Common myeloid progenitor, CD34-positive (primary cell): Measurements from ENCODE around the gene SMAD6.

Source experiments
- CTCF ChIA-PET: fragments of 350-600 bp; sonication (Branson Sonifier 250); formaldehyde crosslinking; loops from one replicate; lab custom pipeline; 2021; ENCODE audit warnings: antibody characterized with exemption; lab: Charles Lee
- POLR2A ChIA-PET: fragments of 350-600 bp; sonication (Branson Sonifier 250); formaldehyde crosslinking; loops from one replicate; lab custom pipeline; 2021; ENCODE audit warnings: antibody characterized with exemption; lab: Charles Lee
- DNase-seq, 3 donors: peaks; one replicate each; pipeline versions ENCODE4 v3.0.0 to v3.0.0-alpha.2; 2013
- H3K27ac ChIP-seq, 2 experiments: 1 replicate in 1 of 2; 2 replicates in 1 of 2; pipeline ENCODE4 v1.7.0; 2013; ENCODE audit warnings: inconsistent platforms in 2 of 2, low read length in 2 of 2, mild to moderate bottlenecking in 2 of 2, low read depth in 1 of 2, moderate library complexity in 1 of 2; ENCODE audit not compliant: severe bottlenecking in 2 of 2, insufficient read depth in 1 of 2, poor library complexity in 1 of 2
- H3K27me3 ChIP-seq, 5 experiments: replicated peaks in 2 of 5; 1 replicate in 3 of 5; 2 replicates in 2 of 5; pipeline versions ENCODE4 v1.6.1 to v1.7.0; 2013; ENCODE audit warnings: low read length in 4 of 5, mild to moderate bottlenecking in 2 of 5, moderate library complexity in 2 of 5, inconsistent platforms in 1 of 5; ENCODE audit not compliant: insufficient read depth in 5 of 5, control insufficient read depth in 4 of 5
- H3K36me3 ChIP-seq, 4 experiments: 1 replicate in 2 of 4; 2 replicates in 2 of 4; pipeline versions ENCODE4 v1.6.1 to v1.7.0; 2013; ENCODE audit warnings: low read length in 3 of 4, control low read depth in 1 of 4, mild to moderate bottlenecking in 1 of 4; ENCODE audit not compliant: control insufficient read depth in 4 of 4, insufficient read depth in 4 of 4
- H3K4me1 ChIP-seq, 4 experiments: 1 replicate in 3 of 4; 2 replicates in 1 of 4; pipeline versions ENCODE4 v1.6.1 to v1.7.1; 2013; ENCODE audit warnings: low read length in 3 of 4, mild to moderate bottlenecking in 3 of 4, control low read depth in 1 of 4, inconsistent platforms in 1 of 4, moderate library complexity in 1 of 4; ENCODE audit not compliant: control insufficient read depth in 4 of 4, insufficient read depth in 4 of 4; ENCODE audit errors: control extremely low read depth in 1 of 4
- H3K4me3 ChIP-seq, 7 experiments: 1 replicate in 4 of 7; 2 replicates in 3 of 7; pipeline versions ENCODE4 v1.5.1 to v1.7.0; 2013; ENCODE audit warnings: mild to moderate bottlenecking in 7 of 7, low read length in 6 of 7, moderate library complexity in 6 of 7, inconsistent platforms in 2 of 7, low read depth in 2 of 7, control low read depth in 1 of 7; ENCODE audit not compliant: insufficient read depth in 4 of 7, control insufficient read depth in 1 of 7; ENCODE audit errors: extremely low read depth in 1 of 7
- H3K9me3 ChIP-seq, 5 experiments: 1 replicate in 4 of 5; 2 replicates in 1 of 5; pipeline versions ENCODE4 v1.6.1 to v1.7.1; 2013; ENCODE audit warnings: low read length in 4 of 5, mild to moderate bottlenecking in 2 of 5, inconsistent platforms in 1 of 5, low read depth in 1 of 5, moderate library complexity in 1 of 5; ENCODE audit not compliant: control insufficient read depth in 4 of 5, insufficient read depth in 2 of 5; ENCODE audit errors: control extremely low read depth in 1 of 5
- WGBS: methylation state at CpG from one replicate; pipeline ENCODE4 v1.1.5; 2013; ENCODE audit not compliant: insufficient coverage; 5-methylcytosine and 5-hydroxymethylcytosine counted together

The SMAD6 gene

DNA sequence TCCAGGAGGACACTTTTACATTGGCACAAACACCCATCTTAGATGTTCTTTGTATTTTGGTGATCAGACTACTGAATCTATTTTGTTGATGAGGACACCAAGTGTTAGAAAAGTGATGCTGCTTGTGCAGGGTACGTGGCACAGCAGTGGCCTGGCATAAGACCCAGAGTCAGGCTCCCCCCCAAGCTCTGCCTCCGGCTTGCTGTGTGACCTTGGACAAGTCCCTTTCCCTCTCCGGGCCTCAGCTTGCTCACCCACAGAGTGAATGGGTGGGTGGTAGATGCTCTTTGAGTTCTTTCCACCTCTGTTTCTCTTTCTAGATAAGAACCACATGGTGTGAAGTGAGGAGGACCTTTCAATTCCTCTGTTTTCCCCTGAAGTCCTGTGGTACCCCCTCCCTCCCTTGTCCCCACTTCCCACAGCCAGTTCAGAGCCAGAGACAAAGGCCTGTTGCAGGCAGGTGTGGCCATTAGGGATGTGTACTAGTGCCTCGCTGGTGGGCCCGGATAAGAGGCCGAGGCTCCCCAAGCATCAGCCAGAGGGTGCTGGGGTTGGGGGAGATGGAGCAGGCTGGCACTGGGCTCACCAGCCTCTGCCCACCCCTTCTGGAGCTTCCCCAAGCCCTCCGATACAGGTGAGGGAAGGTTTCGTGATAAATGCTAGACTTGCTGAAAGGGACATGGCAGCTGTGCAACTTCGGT lies 43.6 kb downstream of the SMAD6 start:
- Histone ChIP-seq H3K27me3 (no peaks in the 10 kb centered on the region), H3K9me3 (no peaks in the 10 kb centered on the region), H3K27ac (no peak overlapping the region), H3K36me3 (no peaks in the 10 kb centered on the region), H3K4me1 (peaks cover 0 to 27% (median 3%) of the 10 kb centered on the region in 4 experiments), H3K4me3 (no peak overlapping the region)
- ChIA-PET POLR2A (no interaction called here), CTCF (interaction anchor here (1.0 to 1.8 kb wide), 5 partner anchors 9 to 49 kb away, joined by 3 to 10 read pairs (median 3); no protein-coding TSS in a partner anchor)
- DNase-seq, result no peak
- 98% methylated on average over 8 of the region's 9 CpGs for WGBS

DNA sequence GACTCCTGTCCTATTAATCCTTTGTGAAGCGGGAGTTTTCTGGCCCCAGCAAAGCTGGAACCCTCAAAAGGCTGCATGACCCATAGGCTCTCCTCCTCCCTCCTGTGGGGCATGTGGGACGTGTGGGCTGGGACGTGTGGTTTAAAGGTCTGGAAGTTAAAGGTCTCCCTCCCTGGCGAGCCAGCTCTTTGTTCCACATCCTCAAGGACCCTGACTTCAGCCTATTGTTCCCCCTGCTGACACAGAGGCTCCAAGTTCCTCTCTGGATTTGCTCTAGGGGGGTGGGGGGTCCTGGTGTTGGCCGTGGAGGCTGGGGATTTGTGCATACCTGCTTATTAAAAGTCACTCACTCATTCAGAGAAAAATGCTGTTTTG lies 44.2 kb downstream of the SMAD6 start:
- H3K4me3 ChIP-seq, result no peak overlapping the region
- DNase-seq, result no peak
- H3K9me3 ChIP-seq, result no peaks in the 10 kb centered on the region
- H3K27me3 ChIP-seq, result no peaks in the 10 kb centered on the region
- ChIA-PET CTCF (interaction anchor here (1.0 to 1.8 kb wide), 4 partner anchors 10 to 49 kb away, joined by 3 to 10 read pairs (median 3); no protein-coding TSS in a partner anchor), POLR2A (no interaction called here)
- H3K4me1 ChIP-seq, result peaks cover 0 to 32% (median 7%) of the 10 kb centered on the region in 4 experiments
- H3K36me3 ChIP-seq, result no peaks in the 10 kb centered on the region
- 100% methylated on average over 1 of the region's 5 CpGs for WGBS
- no peak overlapping the region for H3K27ac ChIP-seq

DNA sequence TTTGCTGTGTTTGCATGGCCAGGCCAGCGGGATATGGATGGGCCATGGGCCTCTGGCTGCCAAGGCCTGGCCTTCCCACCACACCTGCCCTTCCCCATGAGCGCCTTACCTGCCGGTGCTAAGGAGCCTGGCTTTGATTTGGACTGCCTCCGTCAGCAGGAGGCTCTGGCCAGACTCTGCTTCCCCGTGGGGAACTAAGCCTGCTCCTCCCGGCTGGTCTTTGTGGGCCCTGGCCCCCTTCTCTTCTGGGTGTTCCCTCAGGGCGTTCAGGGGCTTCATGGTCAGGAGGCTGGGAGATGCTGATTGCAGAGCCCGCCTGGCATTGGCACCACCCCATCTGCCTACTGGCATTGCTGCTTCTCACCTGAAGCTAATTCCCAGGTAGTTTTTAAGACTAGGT lies 45.2 kb downstream of the SMAD6 start:
- POLR2A ChIA-PET, result no interaction called here
- CTCF ChIA-PET, result no interaction called here
- Histone ChIP-seq H3K9me3 (no peaks in the 10 kb centered on the region), H3K27me3 (no peaks in the 10 kb centered on the region), H3K36me3 (no peaks in the 10 kb centered on the region), H3K27ac (no peak overlapping the region), H3K4me3 (no peak overlapping the region), H3K4me1 (peaks cover 0 to 43% (median 17%) of the 10 kb centered on the region in 4 experiments)
- DNase-seq, result no peak
- 96% methylated on average over 7 of the region's 8 CpGs for WGBS

DNA sequence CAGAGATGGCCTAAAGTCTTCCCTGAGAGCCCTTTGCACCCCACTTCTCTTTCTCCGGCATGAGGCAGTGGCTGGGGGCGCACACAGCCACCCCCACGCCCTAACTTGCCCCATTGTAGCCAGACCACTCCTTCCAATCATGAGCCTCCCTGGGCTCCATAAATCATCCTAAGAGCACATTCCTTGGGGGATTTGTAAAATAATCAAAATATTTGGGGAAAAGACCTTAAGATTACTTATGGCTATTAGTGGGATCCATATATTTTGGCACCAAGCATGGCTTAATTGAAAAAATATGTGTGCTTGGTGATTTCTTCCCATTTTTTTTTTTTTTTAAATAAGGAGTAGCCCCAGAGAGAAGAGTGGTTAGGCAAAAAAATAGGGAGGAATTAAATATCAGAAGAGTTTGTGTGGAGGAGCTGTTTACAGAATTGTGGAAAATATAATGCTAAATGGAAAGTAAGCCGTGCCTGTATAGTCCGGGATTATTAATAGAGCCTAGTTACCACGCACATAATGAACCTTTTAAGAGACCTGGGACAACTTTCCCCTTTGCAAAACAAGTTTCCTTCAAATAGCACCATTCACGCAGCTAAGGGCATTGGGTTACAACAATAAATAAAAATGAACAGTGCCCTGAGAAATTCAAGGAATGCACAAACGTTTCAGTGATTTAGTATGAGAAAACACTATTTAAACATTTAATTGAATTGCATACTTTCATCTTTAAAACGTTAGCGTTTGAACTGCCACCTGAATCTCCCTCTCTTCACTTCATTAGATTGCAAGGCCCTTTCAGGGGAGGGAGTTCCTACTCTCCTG lies 46.1 kb downstream of the SMAD6 start:
- Histone ChIP-seq H3K27me3 (no peaks in the 10 kb centered on the region), H3K27ac (no peak overlapping the region), H3K36me3 (no peaks in the 10 kb centered on the region), H3K4me3 (no peak overlapping the region), H3K9me3 (no peaks in the 10 kb centered on the region), H3K4me1 (peaks cover 0 to 45% (median 21%) of the 10 kb centered on the region in 4 experiments)
- ChIA-PET CTCF (interaction anchor here (1.5 kb wide), 1 partner anchor 134 kb away, joined by 3 read pairs; no protein-coding TSS in a partner anchor), POLR2A (interaction anchor here (0.6 kb wide), 2 partner anchors 8 to 34 kb away, joined by 3 read pairs; no protein-coding TSS in a partner anchor)
- 93% methylated on average over 8 of the region's 10 CpGs for WGBS
- DNase-seq, result no peak

DNA sequence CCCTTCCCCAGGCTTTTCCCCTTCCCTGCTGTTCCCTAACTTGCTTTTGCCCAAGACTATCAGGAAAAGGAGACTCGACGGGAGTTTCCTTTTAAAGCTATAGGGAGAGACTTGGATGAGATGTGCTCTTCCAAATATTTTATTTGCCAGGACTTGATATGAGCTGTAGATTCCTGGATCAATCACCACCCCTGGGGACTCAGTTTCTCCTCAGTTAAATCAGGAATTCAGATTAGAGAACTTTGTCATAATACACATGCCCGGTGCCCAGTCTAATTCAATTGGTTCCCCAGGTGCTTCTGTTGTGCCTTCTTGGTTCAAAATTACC lies 46.6 kb downstream of the SMAD6 start:
- H3K36me3 ChIP-seq, result no peaks in the 10 kb centered on the region
- H3K9me3 ChIP-seq, result no peaks in the 10 kb centered on the region
- DNase-seq, result no peak
- no peaks in the 10 kb centered on the region for H3K27me3 ChIP-seq
- peaks cover 0 to 47% (median 26%) of the 10 kb centered on the region in 4 experiments for H3K4me1 ChIP-seq
- WGBS, result 100% methylated on average over 1 of the region's 3 CpGs
- CTCF ChIA-PET, result interaction anchor here (1.5 kb wide), 1 partner anchor 134 kb away, joined by 3 read pairs; no protein-coding TSS in a partner anchor
- H3K4me3 ChIP-seq, result no peak overlapping the region
- no peak overlapping the region for H3K27ac ChIP-seq
- POLR2A ChIA-PET, result interaction anchor here (0.6 kb wide), 2 partner anchors 9 to 34 kb away, joined by 3 read pairs; no protein-coding TSS in a partner anchor

DNA sequence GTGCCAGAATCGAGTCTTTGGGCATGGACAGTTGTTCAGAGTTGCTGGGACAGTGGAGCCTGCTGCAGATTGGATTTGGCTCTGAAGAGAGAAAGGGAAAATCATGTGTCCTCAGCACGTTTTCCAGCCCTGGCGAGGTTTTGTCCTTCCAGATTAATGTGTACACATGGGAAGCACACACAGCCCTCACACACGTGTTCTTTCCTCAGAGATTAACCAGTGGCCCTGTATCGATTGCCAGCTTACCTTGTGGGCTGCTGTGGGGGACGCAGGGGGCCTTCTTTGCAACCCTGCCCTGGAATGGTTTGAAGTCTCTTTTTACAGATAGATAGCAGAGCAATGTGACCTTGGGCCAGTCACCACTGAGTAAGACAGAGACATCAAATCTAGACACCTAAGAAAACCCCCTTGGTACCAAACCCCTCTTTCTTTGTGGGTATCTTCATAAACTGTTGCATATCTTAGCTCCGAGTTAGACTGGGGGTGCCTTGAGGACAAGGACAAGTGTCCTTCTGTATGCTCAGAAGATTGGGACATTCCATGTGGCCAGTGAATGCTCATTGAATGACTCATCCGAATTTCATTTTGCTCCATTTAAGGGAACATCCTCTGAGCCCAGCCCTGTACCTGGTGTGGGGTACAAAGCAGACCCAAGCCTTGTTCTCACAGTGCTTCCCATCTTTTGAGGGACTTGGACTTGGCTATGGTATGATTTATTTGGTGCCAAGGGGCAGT lies 48.0 kb downstream of the SMAD6 start:
- no peaks in the 10 kb centered on the region for H3K27me3 ChIP-seq
- H3K27ac ChIP-seq, result no peak overlapping the region
- 92% methylated on average over 7 of the region's 8 CpGs for WGBS
- no peak for DNase-seq
- H3K36me3 ChIP-seq, result peaks cover 0 to 12% (median 0%) of the 10 kb centered on the region in 4 experiments
- ChIA-PET CTCF (interaction anchor here (1.0 to 1.5 kb wide), 3 partner anchors 12 to 135 kb away, joined by 3 to 4 read pairs (median 4); no protein-coding TSS in a partner anchor), POLR2A (interaction anchor here (0.6 kb wide), 1 partner anchor 9 kb away, joined by 3 read pairs; no protein-coding TSS in a partner anchor)
- peaks cover 0 to 38% (median 29%) of the 10 kb centered on the region in 4 experiments for H3K4me1 ChIP-seq
- H3K4me3 ChIP-seq, result no peak overlapping the region
- H3K9me3 ChIP-seq, result peaks cover 0 to 7% (median 2%) of the 10 kb centered on the region in 5 experiments
